ENCODE measurements around the gene RELN.

The RELN gene

GRCh38 chr7:103989785-103990767, 618 bp upstream of the RELN start:
- DNase-seq, result no peak

- DNase-seq, result no peak
Measured at GRCh38 chr7:103988468-103989199, 824 bp downstream of the RELN start.

- no peak for DNase-seq
Measured at GRCh38 chr7:103987451-103987850, 2.0 kb downstream of the RELN start.

GRCh38 chr7:103985565-103986126, 3.8 kb downstream of the RELN start:
- DNase-seq, result no peak

- no peak for DNase-seq
Measured at GRCh38 chr7:103984050-103984449, 5.4 kb downstream of the RELN start.

GRCh38 chr7:103983201-103983977, 6.1 kb downstream of the RELN start:
- no peak for DNase-seq

GRCh38 chr7:103981003-103981423, 8.4 kb downstream of the RELN start:
- no peak for DNase-seq

GRCh38 chr7:103972779-103973434, 16.6 kb downstream of the RELN start:
- DNase-seq, result no peak

GRCh38 chr7:103967401-103967800, 22.1 kb downstream of the RELN start:
- no peak for DNase-seq

- DNase-seq, result no peak
Measured at GRCh38 chr7:103966593-103967277, 22.7 kb downstream of the RELN start.

- no peak for DNase-seq
Measured at GRCh38 chr7:103964269-103964668, 25.2 kb downstream of the RELN start.

- DNase-seq, result no peak
Measured at GRCh38 chr7:103962070-103962469, 27.4 kb downstream of the RELN start.

- no peak for DNase-seq
Measured at GRCh38 chr7:103958284-103958818, 31.1 kb downstream of the RELN start.

- no peak for DNase-seq
Measured at GRCh38 chr7:103955985-103956384, 33.5 kb downstream of the RELN start.

GRCh38 chr7:103952408-103952807, 37.0 kb downstream of the RELN start:
- DNase-seq, result no peak

GRCh38 chr7:103951311-103951710, 38.1 kb downstream of the RELN start:
- DNase-seq, result no peak

GRCh38 chr7:103949374-103949773, 40.1 kb downstream of the RELN start:
- no peak for DNase-seq

GRCh38 chr7:103947026-103947655, 42.3 kb downstream of the RELN start:
- no peak for DNase-seq

GRCh38 chr7:103944230-103944900, 45.1 kb downstream of the RELN start:
- DNase-seq, result no peak

- no peak for DNase-seq
Measured at GRCh38 chr7:103941976-103942375, 47.5 kb downstream of the RELN start.
